Parathyroid adenoma (tissue), 2 donors: ENCODE measurements around the gene POFUT2.

Experiments
- H2AFZ ChIP-seq: fragments of 300-600 bp; sonication (generic); one replicate; pipeline ENCODE4 v1.7.0; 2017; ENCODE audit warnings: antibody characterized with exemption, mild to moderate bottlenecking
- H3K27ac ChIP-seq: fragments of 300-600 bp; sonication (generic); one replicate; pipeline ENCODE4 v1.7.0; 2017
- H3K27me3 ChIP-seq: fragments of 300-600 bp; sonication (generic); one replicate; pipeline ENCODE4 v1.7.0; 2017; ENCODE audit warnings: low read length; ENCODE audit not compliant: control insufficient read depth, insufficient read depth
- H3K36me3 ChIP-seq: fragments of 300-600 bp; sonication (generic); one replicate; pipeline ENCODE4 v1.7.0; 2017; ENCODE audit warnings: low read length; ENCODE audit not compliant: control insufficient read depth, insufficient read depth
- H3K4me1 ChIP-seq: fragments of 300-600 bp; sonication (generic); one replicate; pipeline ENCODE4 v1.7.0; 2017; ENCODE audit warnings: control low read depth
- H3K4me2 ChIP-seq: fragments of 300-600 bp; sonication (generic); one replicate; pipeline ENCODE4 v1.7.0; 2017; ENCODE audit warnings: low read length
- H3K4me3 ChIP-seq: fragments of 300-600 bp; sonication (generic); one replicate; pipeline ENCODE4 v1.7.0; 2017; ENCODE audit warnings: low read depth, low read length
- H3K79me2 ChIP-seq: fragments of 300-600 bp; sonication (generic); one replicate; pipeline ENCODE4 v1.7.0; 2017; ENCODE audit warnings: control low read depth
- H3K9ac ChIP-seq: fragments of 300-600 bp; sonication (generic); one replicate; pipeline ENCODE4 v1.7.0; 2017; ENCODE audit warnings: mild to moderate bottlenecking
- H3K9me3 ChIP-seq: fragments of 300-600 bp; sonication (generic); one replicate; pipeline ENCODE4 v1.7.0; 2017; ENCODE audit warnings: low read length; ENCODE audit not compliant: control insufficient read depth
- TF ChIP-seq, protein P1 (sequence below): fragments of 300-600 bp; sonication (generic); IDR thresholded peaks from one replicate; pipeline ENCODE4 v1.7.0; 2017; ENCODE audit warnings: antibody characterized with exemption, mild to moderate bottlenecking
- donor health status: primary hyperparathyroidism.

Gene POFUT2, protein sequence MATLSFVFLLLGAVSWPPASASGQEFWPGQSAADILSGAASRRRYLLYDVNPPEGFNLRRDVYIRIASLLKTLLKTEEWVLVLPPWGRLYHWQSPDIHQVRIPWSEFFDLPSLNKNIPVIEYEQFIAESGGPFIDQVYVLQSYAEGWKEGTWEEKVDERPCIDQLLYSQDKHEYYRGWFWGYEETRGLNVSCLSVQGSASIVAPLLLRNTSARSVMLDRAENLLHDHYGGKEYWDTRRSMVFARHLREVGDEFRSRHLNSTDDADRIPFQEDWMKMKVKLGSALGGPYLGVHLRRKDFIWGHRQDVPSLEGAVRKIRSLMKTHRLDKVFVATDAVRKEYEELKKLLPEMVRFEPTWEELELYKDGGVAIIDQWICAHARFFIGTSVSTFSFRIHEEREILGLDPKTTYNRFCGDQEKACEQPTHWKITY

DNA sequence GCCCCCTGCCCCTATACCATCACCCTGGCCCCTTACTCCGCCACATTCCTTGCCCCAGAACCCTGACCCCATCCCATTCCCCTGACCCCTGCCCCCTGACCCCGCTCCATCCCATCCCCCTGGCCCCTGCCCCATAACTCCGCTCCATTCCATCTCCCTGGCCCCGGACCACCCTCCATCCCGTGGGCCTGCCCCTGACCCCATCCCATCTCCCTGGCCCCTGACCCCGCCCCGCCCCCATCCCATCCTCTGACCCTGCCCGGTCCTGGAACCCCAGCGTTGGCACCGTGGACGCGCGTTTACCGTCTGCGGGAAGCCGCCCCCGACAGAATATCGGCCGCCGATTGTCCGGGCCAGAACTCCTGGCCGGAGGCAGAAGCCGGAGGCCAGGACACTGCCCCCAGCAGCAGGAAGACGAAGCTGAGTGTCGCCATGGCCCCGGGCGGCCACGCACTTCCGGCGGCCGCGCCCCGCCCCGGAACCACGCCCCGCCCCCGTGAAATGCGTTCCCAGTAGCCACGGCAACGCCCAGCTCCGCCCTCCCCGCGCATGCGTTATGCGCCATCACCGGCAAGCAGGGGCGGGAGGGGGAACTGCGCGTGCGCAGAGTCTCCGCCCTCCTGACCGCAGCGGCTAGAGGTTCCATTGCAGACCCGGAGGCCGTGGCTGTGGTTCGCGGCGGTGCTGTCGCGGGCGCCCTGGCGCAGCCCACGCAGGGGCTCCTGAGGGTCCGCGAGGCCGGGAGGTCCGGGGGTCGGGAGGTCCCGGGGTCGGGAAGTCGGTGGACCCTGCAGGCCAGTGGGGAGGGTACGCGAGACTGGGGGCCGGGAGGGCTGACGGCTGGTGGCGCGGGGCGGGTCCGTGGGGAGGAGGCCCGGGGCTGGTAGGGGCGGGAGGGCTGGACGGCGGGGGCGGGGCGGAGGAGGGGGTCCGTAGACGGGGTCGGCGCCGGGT lies at the start of gene POFUT2:
TSS of gene POFUT2 (minus strand) at position 458 of the 954 bp plus-strand sequence. CDS start at position 434, 24 bp downstream.
- no peaks in the 10 kb centered on the region for H3K79me2 ChIP-seq
- no peaks in the 10 kb centered on the region for H3K9me3 ChIP-seq
- peak within 1 kb of the TSS; percentile 88 for H3K4me3 ChIP-seq
- H3K27ac ChIP-seq = no peak within 1 kb of the TSS
- peaks cover 1% of the 10 kb centered on the region for H3K4me1 ChIP-seq
- H3K9ac ChIP-seq = peak within 1 kb of the TSS; percentile 37
- TF ChIP-seq, protein P1, sequence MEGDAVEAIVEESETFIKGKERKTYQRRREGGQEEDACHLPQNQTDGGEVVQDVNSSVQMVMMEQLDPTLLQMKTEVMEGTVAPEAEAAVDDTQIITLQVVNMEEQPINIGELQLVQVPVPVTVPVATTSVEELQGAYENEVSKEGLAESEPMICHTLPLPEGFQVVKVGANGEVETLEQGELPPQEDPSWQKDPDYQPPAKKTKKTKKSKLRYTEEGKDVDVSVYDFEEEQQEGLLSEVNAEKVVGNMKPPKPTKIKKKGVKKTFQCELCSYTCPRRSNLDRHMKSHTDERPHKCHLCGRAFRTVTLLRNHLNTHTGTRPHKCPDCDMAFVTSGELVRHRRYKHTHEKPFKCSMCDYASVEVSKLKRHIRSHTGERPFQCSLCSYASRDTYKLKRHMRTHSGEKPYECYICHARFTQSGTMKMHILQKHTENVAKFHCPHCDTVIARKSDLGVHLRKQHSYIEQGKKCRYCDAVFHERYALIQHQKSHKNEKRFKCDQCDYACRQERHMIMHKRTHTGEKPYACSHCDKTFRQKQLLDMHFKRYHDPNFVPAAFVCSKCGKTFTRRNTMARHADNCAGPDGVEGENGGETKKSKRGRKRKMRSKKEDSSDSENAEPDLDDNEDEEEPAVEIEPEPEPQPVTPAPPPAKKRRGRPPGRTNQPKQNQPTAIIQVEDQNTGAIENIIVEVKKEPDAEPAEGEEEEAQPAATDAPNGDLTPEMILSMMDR = no peak
- peak within 1 kb of the TSS; percentile 70 for H2AFZ ChIP-seq
- peak within 1 kb of the TSS; percentile 77 for H3K4me2 ChIP-seq
- no peaks in the 10 kb centered on the region for H3K36me3 ChIP-seq
- no peaks in the 10 kb centered on the region for H3K27me3 ChIP-seq

DNA sequence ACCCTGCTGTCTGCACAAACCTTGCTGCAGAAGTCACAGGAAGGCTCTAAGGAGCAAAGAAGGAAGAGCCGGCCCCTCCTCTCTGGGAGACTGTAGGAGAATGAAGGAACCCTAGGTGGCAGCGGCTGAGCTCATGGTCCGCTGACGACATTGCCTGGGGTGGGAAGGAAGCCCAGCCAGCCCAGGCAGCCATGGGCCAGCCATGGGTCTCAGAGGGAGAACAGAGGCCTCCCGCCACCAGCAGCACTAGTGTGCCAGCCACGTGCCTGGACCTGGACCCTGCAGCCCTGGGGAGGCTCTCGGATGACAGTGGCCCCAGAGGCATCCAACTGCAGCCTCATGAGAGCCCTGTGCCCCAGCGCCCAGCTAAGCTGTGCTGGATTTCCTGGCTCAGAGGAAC lies 49.2 kb upstream of the POFUT2 start:
- no peak overlapping the region for H2AFZ ChIP-seq
- no peak overlapping the region for H3K9ac ChIP-seq
- H3K27ac ChIP-seq = no peak overlapping the region
- TF ChIP-seq, protein P1 = no peak
- H3K9me3 ChIP-seq = no peaks in the 10 kb centered on the region
- H3K79me2 ChIP-seq = no peaks in the 10 kb centered on the region
- no peaks in the 10 kb centered on the region for H3K36me3 ChIP-seq
- no peak overlapping the region for H3K4me2 ChIP-seq
- no peaks in the 10 kb centered on the region for H3K27me3 ChIP-seq
- no peak overlapping the region for H3K4me3 ChIP-seq
- H3K4me1 ChIP-seq = no peaks in the 10 kb centered on the region

DNA sequence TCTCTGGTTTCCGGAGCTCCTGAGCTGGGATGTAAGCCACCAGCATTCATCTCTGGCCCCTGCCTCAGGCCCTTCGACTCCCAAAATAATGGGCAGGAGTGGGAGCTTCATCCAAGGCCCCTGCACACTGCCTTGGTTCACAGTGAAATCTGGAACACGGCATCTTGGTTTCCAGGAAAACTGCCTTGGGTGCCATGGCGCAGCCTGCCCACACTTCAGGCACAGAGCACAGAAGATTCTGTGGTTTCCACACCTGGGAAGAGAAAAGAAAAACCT lies 48.8 kb upstream of the POFUT2 start:
- TF ChIP-seq, protein P1 = no peak
- H3K4me2 ChIP-seq = no peak overlapping the region
- H3K79me2 ChIP-seq = no peaks in the 10 kb centered on the region
- H3K9me3 ChIP-seq = no peaks in the 10 kb centered on the region
- H3K9ac ChIP-seq = no peak overlapping the region
- no peak overlapping the region for H3K27ac ChIP-seq
- H3K4me3 ChIP-seq = no peak overlapping the region
- no peak overlapping the region for H2AFZ ChIP-seq
- no peaks in the 10 kb centered on the region for H3K4me1 ChIP-seq
- H3K36me3 ChIP-seq = no peaks in the 10 kb centered on the region
- H3K27me3 ChIP-seq = no peaks in the 10 kb centered on the region

DNA sequence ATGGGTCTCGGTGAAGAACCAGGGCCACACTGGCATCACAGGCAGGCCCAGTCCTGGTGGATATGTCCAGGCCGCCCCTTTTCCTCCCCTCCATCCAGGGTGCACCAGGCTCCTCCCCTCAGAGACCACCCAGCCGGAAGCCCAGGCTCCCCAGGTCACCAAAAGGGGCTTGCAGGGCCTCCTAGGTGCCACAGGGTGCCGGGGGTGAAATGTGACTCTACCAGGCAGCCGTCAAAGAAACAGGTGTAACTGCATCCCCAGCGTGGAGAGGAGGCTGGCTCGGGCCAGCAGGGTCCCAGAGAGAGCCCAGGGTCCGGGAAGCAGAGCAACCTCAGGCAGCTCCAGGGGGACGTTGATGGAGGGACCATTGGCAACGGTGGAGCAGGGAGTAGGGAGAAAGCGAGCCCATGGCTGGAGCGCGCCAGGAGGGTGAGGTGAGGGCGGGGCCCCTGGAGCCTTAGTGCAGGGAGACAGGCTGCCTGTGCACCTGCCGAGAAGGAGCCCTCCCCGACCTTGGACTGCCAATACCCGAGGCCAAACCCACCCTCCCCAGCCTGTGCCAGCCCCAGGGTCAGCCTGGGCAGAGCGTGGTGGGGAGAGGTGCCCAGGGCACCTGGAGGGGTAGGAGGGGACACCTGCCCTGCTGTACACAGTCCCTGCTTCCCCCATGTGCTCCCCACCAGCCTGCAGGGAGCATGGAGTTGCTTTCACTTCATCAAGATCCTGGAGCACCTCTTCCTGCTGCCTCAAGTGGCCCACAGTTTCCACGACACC lies 48.3 kb upstream of the POFUT2 start:
- H3K4me1 ChIP-seq = no peaks in the 10 kb centered on the region
- H2AFZ ChIP-seq = no peak overlapping the region
- no peaks in the 10 kb centered on the region for H3K79me2 ChIP-seq
- H3K4me2 ChIP-seq = no peak overlapping the region
- TF ChIP-seq, protein P1 = no peak
- H3K9me3 ChIP-seq = no peaks in the 10 kb centered on the region
- no peak overlapping the region for H3K9ac ChIP-seq
- H3K27ac ChIP-seq = no peak overlapping the region
- H3K27me3 ChIP-seq = no peaks in the 10 kb centered on the region
- no peak overlapping the region for H3K4me3 ChIP-seq
- no peaks in the 10 kb centered on the region for H3K36me3 ChIP-seq
